HEK293 (cell line): ENCODE results near the gene SLC30A3.

ENCODE experiments used
- CTCF ChIA-PET: fragments of 350-600 bp; formaldehyde crosslinking; extraction: SDS; loops from one replicate; lab custom pipeline; 2021; ENCODE audit warnings: antibody characterized with exemption; lab: Yijun Ruan, JAX
- POLR2A ChIA-PET: fragments of 300-600 bp; formaldehyde crosslinking; extraction: SDS; loops from one replicate; lab custom pipeline; 2020; ENCODE audit warnings: antibody characterized with exemption, inconsistent platforms; lab: Yijun Ruan, JAX
- H3K27ac ChIP-seq: fragments of 200-500 bp; sonication (Bioruptor generic); 2 replicates; pipeline ENCODE4 v1.5.1; 2014; ENCODE audit warnings: low read depth, low read length, control low read depth, inconsistent platforms; ENCODE audit errors: extremely low read depth
- H3K36me3 ChIP-seq, 2 experiments: fragments of 200-500 bp in 1 of 2; sonication (Bioruptor generic) in 1 of 2; 1 replicate in 1 of 2; 2 replicates in 1 of 2; pipeline ENCODE4 v1.5.1; 2014 to 2017; ENCODE audit warnings: inconsistent platforms in 2 of 2, low read length in 2 of 2; ENCODE audit not compliant: control insufficient read depth in 2 of 2, insufficient read depth in 1 of 2
- H3K4me1 ChIP-seq: fragments of 200-500 bp; sonication (Bioruptor generic); 2 replicates; pipeline ENCODE4 v1.5.1; 2014; ENCODE audit warnings: mild to moderate bottlenecking, low read length, inconsistent platforms; ENCODE audit not compliant: control insufficient read depth, insufficient read depth
- H3K4me3 ChIP-seq: 2 replicates; pipeline ENCODE4 v1.5.1; 2011; ENCODE audit warnings: low read depth, mild to moderate bottlenecking, control low read depth, low read length, moderate library complexity
- H3K9me3 ChIP-seq: fragments of 200-500 bp; sonication (Bioruptor generic); 2 replicates; pipeline ENCODE4 v1.5.1; 2014; ENCODE audit warnings: low read depth, low read length, inconsistent platforms; ENCODE audit not compliant: control insufficient read depth, insufficient read depth
- ELK4 ChIP-seq: IDR thresholded peaks from 2 replicates; pipeline ENCODE4 v1.6.1; 2011; ENCODE audit warnings: mild to moderate bottlenecking, low read depth, low read length, borderline replicate concordance
- MEIS1 ChIP-seq: sonication (generic); formaldehyde crosslinking; IDR thresholded peaks from 2 replicates; pipeline ENCODE4 v1.8.1; 2022; ENCODE audit warnings: missing genetic modification reagents, mild to moderate bottlenecking, borderline replicate concordance
- OVOL3 ChIP-seq: fragments of 450-650 bp; formaldehyde crosslinking; IDR thresholded peaks from 2 replicates; pipeline ENCODE4 v1.5.1; 2016; ENCODE audit warnings: missing biosample characterization, missing genetic modification characterization
- PRDM1 ChIP-seq: fragments of 450-650 bp; formaldehyde crosslinking; IDR thresholded peaks from 2 replicates; pipeline ENCODE4; 2016; ENCODE audit warnings: missing biosample characterization, missing genetic modification characterization
- REST ChIP-seq: fragments of 450-650 bp; formaldehyde crosslinking; IDR thresholded peaks from 2 replicates; pipeline ENCODE4 v1.5.1; 2016; ENCODE audit warnings: missing biosample characterization, missing genetic modification characterization
- YY1 ChIP-seq: fragments of 450-650 bp; formaldehyde crosslinking; IDR thresholded peaks from 2 replicates; pipeline ENCODE4 v1.5.1; 2018; ENCODE audit warnings: missing biosample characterization, missing genetic modification characterization
- ZFP37 ChIP-seq: fragments of 450-650 bp; formaldehyde crosslinking; IDR thresholded peaks from 2 replicates; pipeline ENCODE4 v1.5.1; 2016; ENCODE audit warnings: missing biosample characterization, missing genetic modification characterization
- ZNF16 ChIP-seq: fragments of 450-650 bp; formaldehyde crosslinking; IDR thresholded peaks from 2 replicates; pipeline ENCODE4 v1.5.1; 2016; ENCODE audit warnings: low read depth, missing biosample characterization, missing genetic modification characterization
- ZNF19 ChIP-seq: fragments of 450-650 bp; formaldehyde crosslinking; IDR thresholded peaks from 2 replicates; pipeline ENCODE4; 2016; ENCODE audit warnings: missing biosample characterization, missing genetic modification characterization, low read depth
- ZNF48 ChIP-seq: fragments of 450-650 bp; formaldehyde crosslinking; IDR thresholded peaks from 2 replicates; pipeline ENCODE4 v1.5.1; 2016; ENCODE audit warnings: missing biosample characterization, missing genetic modification characterization
- ZNF513 ChIP-seq: fragments of 450-650 bp; IDR thresholded peaks from 2 replicates; pipeline ENCODE4 v1.5.1; 2018; ENCODE audit warnings: missing biosample characterization, missing genetic modification characterization
- ZNF549 ChIP-seq: fragments of 450-650 bp; IDR thresholded peaks from 2 replicates; pipeline ENCODE4 v1.5.1; 2018; ENCODE audit warnings: missing biosample characterization, missing genetic modification characterization, mild to moderate bottlenecking, inconsistent platforms, moderate library complexity
- ZNF670 ChIP-seq: fragments of 450-650 bp; formaldehyde crosslinking; IDR thresholded peaks from 2 replicates; pipeline ENCODE4 v1.5.1; 2016; ENCODE audit warnings: missing biosample characterization, missing genetic modification characterization, low read depth
- ZSCAN30 ChIP-seq: fragments of 450-650 bp; IDR thresholded peaks from 2 replicates; pipeline ENCODE4 v1.5.1; 2018; ENCODE audit warnings: missing biosample characterization, mild to moderate bottlenecking, missing genetic modification characterization, moderate library complexity
- ZSCAN4 ChIP-seq: fragments of 450-650 bp; formaldehyde crosslinking; IDR thresholded peaks from 2 replicates; pipeline ENCODE4 v1.5.1; 2017; ENCODE audit warnings: missing biosample characterization, missing genetic modification characterization
- ZSCAN5A ChIP-seq: fragments of 450-650 bp; formaldehyde crosslinking; IDR thresholded peaks from 2 replicates; pipeline ENCODE4 v1.5.1; 2016; ENCODE audit warnings: missing biosample characterization, missing genetic modification characterization
- TF ChIP-seq, protein P1 (sequence below): fragments of 450-650 bp; formaldehyde crosslinking; IDR thresholded peaks from 2 replicates; pipeline ENCODE4 v1.5.1; 2017; ENCODE audit warnings: missing biosample characterization, missing genetic modification characterization
- TF ChIP-seq, protein P2 (sequence below): fragments of 450-650 bp; formaldehyde crosslinking; IDR thresholded peaks from 2 replicates; pipeline ENCODE4 v1.5.1; 2016; ENCODE audit warnings: missing biosample characterization, missing genetic modification characterization

Gene SLC30A3

GRCh38 chr2:27258051-27258450 is 4.8 kb downstream of the SLC30A3 start:
- no peaks in the 10 kb centered on the region for H3K4me1 ChIP-seq
- POLR2A ChIA-PET = no interaction called here
- no peaks in the 10 kb centered on the region for H3K9me3 ChIP-seq
- H3K36me3 ChIP-seq = peaks cover 0 to 29% of the 10 kb centered on the region in 2 experiments; a peak in 1 of 3 replicates
- no peak overlapping the region for H3K27ac ChIP-seq
- CTCF ChIA-PET = interaction anchor here (0.5 to 2.2 kb wide), 2 partner anchors 9 to 44 kb away, joined by 4 to 12 read pairs; no protein-coding TSS in a partner anchor
- no peak for TF ChIP-seq REST (tag by site-specific recombination)
- no peak for TF ChIP-seq PRDM1 (tag by site-specific recombination)
- TF ChIP-seq ZNF19 (tag by site-specific recombination) = no peak
- TF ChIP-seq ZNF670 (tag by site-specific recombination) = no peak
- no peak for TF ChIP-seq ZSCAN5A (tag by site-specific recombination)
- TF ChIP-seq, protein P1, sequence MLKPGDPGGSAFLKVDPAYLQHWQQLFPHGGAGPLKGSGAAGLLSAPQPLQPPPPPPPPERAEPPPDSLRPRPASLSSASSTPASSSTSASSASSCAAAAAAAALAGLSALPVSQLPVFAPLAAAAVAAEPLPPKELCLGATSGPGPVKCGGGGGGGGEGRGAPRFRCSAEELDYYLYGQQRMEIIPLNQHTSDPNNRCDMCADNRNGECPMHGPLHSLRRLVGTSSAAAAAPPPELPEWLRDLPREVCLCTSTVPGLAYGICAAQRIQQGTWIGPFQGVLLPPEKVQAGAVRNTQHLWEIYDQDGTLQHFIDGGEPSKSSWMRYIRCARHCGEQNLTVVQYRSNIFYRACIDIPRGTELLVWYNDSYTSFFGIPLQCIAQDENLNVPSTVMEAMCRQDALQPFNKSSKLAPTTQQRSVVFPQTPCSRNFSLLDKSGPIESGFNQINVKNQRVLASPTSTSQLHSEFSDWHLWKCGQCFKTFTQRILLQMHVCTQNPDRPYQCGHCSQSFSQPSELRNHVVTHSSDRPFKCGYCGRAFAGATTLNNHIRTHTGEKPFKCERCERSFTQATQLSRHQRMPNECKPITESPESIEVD (tag by site-specific recombination) = no peak
- TF ChIP-seq, protein P2, sequence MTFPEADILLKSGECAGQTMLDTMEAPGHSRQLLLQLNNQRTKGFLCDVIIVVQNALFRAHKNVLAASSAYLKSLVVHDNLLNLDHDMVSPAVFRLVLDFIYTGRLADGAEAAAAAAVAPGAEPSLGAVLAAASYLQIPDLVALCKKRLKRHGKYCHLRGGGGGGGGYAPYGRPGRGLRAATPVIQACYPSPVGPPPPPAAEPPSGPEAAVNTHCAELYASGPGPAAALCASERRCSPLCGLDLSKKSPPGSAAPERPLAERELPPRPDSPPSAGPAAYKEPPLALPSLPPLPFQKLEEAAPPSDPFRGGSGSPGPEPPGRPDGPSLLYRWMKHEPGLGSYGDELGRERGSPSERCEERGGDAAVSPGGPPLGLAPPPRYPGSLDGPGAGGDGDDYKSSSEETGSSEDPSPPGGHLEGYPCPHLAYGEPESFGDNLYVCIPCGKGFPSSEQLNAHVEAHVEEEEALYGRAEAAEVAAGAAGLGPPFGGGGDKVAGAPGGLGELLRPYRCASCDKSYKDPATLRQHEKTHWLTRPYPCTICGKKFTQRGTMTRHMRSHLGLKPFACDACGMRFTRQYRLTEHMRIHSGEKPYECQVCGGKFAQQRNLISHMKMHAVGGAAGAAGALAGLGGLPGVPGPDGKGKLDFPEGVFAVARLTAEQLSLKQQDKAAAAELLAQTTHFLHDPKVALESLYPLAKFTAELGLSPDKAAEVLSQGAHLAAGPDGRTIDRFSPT (tag by site-specific recombination) = no peak
- no peak for TF ChIP-seq ZNF48 (tag by site-specific recombination)
- no peak for TF ChIP-seq MEIS1
- no peak for TF ChIP-seq ZFP37 (tag by site-specific recombination)
- no peak for TF ChIP-seq ZNF549
- no peak for TF ChIP-seq ZNF16 (tag by site-specific recombination)
- H3K4me3 ChIP-seq = no peak overlapping the region

DNA sequence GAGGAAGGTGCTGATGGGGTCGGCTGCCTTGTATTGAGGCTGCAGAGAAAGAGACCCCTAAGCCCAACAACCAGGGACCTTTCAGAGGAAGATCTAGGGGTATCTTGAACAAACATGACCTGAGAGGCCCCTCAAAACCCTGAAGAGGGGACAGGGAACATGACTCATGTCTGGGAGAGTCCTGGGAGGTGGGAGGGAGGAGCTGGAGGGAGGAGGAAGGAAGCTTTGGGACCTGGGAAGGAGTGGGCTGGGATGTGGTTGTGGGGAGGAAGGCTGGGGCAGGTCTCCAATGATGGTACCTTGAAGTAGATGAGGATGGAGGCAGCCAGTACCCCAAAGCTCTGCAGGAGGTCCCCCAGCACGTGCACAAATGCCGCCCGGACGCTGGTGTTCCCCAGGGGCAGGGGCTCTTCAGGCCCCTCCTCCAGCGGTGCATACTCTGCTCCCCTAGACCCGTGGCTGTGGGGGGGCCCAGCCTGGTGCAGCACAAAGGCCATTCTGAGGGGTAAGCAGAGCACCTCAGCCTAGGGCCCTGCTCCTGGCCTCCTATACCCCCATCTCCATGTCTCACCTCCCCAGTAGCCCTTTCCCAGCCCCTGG is 5.9 kb downstream of the SLC30A3 start:
- Histone ChIP-seq H3K9me3 (no peaks in the 10 kb centered on the region), H3K4me3 (no peak overlapping the region), H3K4me1 (no peaks in the 10 kb centered on the region), H3K27ac (no peak overlapping the region), H3K36me3 (peaks cover 0 to 29% of the 10 kb centered on the region in 2 experiments; a peak in 1 of 3 replicates)
- ChIA-PET CTCF (interaction anchor here (0.6 to 2.3 kb wide), 5 partner anchors 17 to 55 kb away, joined by 3 to 8 read pairs (median 3); no protein-coding TSS in a partner anchor), POLR2A (no interaction called here)
- TF ChIP-seq ZNF513 (tag by site-specific recombination) (no peak), ZSCAN4 (tag by site-specific recombination) (no peak), OVOL3 (tag by site-specific recombination) (no peak), ZSCAN30 (tag by site-specific recombination) (no peak), ELK4 (no peak), YY1 (tag by site-specific recombination) (no peak)
